Occipital lobe (tissue), 2 donors: ENCODE data around the gene CEP78. TPM values are rescaled to one million over a fixed set of nuclear protein-coding genes. Genes with fewer than 3 reads are reported as not detected.

Experiments
- small RNA-seq: library from RNA; depleted of rRNA; stranded (forward); fragments of <200 nt; gene quantifications from one replicate; pipeline ENCODE3, GENCODE V24; 2014
- total RNA-seq: library from RNA; depleted of rRNA; stranded (reverse); fragments of >200 nt; gene quantifications from one replicate; pipeline ENCODE4 v1.2.3, GENCODE V29; 2014

CEP78 gene
- total RNA-seq, 1 donor from 2014 or later = 62.1 TPM

Small RNAs within 50 kb of the gene (small RNA-seq; reads per million reads assigned to genes)
- not detected for gene AL353705.4

Other genes with a start within 250 kb of the CEP78 start
- gene GNAQ, start 204.3 kb upstream of the CEP78 start, total RNA-seq = 169 TPM
- 31.8 TPM for gene PSAT1, start 61.0 kb downstream of the CEP78 start, total RNA-seq